ENCODE data around the gene IPCEF1. TPM values are rescaled to one million over a fixed set of nuclear protein-coding genes. Genes with fewer than 3 reads are reported as not detected.

IPCEF1 gene
- total and polyA plus RNA-seq, 5 donors: 0.07 to 1.8 (median 1.1) TPM

DNA sequence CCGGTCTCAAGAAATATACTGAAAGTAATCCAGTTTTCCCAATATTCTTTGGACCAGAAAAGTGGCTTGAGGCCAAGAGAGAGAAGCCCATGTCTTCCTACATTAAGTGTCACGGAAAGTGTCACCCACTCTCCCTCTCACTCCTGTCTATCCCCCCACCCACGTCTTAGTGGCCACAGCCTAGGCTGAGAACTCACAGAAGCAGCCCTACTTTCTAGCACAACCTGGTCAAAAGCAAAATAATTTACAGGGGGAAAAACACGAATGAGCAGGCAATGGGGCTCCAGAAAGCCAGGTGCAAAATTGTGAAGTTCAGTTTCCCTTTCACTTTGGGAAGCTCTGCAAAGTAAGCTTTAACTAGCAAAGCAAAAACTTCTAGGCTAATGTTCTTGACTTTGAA is 199.5 kb downstream of the IPCEF1 start:
- no peak for ATAC-seq
- no peak overlapping the region for H3K27ac ChIP-seq (ENCODE audit: low read length)
- no peaks in the 10 kb centered on the region for H3K9me3 ChIP-seq (ENCODE audit: control insufficient read depth, low read length)
- DNase-seq: no peak
- intact Hi-C loops (cut with DNase I): loop anchor here (5.0 to 10.0 kb wide), 6 partner anchors 118 to 248 kb away; no protein-coding TSS in a partner anchor
- no peaks in the 10 kb centered on the region for H3K4me1 ChIP-seq (ENCODE audit: control insufficient read depth, insufficient read depth, low read length)
- H3K4me3 ChIP-seq (ENCODE audit: low read length): no peak overlapping the region
- H3K27me3 ChIP-seq (ENCODE audit: control insufficient read depth, insufficient read depth): no peaks in the 10 kb centered on the region
- 53% methylated on average over 4 of the region's 4 CpGs for WGBS

DNA sequence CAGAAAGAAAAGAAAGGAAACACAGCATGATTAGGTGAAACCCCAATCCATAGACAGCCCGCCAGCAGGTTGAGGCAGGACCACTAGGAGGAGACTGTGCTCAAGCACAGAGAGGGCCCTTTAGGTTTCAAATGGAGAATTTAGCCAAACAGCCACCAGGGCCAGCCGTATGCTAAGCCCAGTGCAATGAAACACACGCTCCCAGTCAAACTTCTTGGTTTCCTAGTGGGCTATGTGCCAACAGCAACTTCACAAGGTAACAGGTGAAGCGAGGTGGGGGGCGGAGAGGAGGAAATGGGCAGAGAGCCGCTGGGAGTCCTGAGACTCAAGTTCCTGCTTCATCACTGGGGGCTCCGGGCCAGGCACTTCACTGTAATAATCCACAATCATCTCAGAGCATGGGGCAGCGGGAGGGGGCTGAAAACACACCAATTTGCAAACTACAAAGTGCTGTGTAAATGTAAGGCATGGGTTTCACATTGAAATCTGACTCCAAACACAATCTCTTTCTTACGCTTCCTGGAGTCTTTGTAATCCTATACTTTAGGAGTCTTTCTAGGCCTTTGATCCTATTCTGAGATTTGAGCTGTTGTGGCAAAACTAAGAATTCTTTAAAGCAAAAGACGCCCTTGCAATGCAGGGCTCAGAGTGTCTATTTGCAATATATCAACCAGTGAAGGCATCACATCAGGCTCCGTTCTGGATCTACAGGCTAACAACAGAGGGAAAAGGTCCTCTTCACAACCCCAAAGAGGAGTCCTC is 200.3 kb downstream of the IPCEF1 start:
- ATAC-seq: peak; percentile 62 to 71
- H3K27ac ChIP-seq (ENCODE audit: low read length): no peak overlapping the region
- intact Hi-C loops (cut with DNase I): loop anchor here (5.0 to 10.0 kb wide), 6 partner anchors 118 to 248 kb away; no protein-coding TSS in a partner anchor
- peak in 2 of 3 donors; percentile 45 to 57 for DNase-seq
- 83% methylated on average over 11 of the region's 11 CpGs for WGBS
- H3K4me3 ChIP-seq (ENCODE audit: low read length): no peak overlapping the region
- no peaks in the 10 kb centered on the region for H3K4me1 ChIP-seq (ENCODE audit: control insufficient read depth, insufficient read depth, low read length)
- no peaks in the 10 kb centered on the region for H3K27me3 ChIP-seq (ENCODE audit: control insufficient read depth, insufficient read depth)
- no peaks in the 10 kb centered on the region for H3K9me3 ChIP-seq (ENCODE audit: control insufficient read depth, low read length)

DNA sequence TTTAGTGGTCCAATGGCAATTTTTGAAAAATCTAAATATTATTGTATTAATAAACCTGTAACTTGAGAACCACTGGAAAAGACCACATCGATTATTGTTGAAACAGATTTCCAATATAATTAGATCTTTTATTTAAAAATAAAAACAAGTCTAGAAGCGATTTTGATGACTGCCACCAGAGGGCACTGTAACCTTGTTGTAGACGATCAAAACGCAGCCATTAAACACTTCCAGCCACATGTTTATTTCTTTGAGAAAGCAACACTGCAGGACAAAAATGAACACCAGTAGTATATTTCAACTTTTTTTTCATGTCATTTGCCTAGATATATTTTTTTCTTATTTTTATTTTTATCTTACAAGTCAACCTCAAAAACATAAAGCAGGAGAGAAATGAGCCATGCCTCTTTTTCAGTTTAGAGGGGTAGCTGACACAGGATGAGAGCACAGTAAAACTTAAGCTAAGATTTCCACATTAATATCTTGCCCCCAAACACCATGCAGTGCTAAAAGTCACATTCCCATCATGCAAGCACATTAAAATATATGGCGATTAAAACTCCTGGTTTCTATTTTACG is 202.1 kb downstream of the IPCEF1 start:
- intact Hi-C loops (cut with DNase I): loop anchor here in 3 of 4 donors (10.0 kb wide), 4 partner anchors 120 to 250 kb away; no protein-coding TSS in a partner anchor
- Histone ChIP-seq H3K4me3 (ENCODE audit: low read length) (no peak overlapping the region), H3K9me3 (ENCODE audit: control insufficient read depth, low read length) (no peaks in the 10 kb centered on the region), H3K27me3 (ENCODE audit: control insufficient read depth, insufficient read depth) (no peaks in the 10 kb centered on the region), H3K27ac (ENCODE audit: low read length) (no peak overlapping the region), H3K4me1 (ENCODE audit: control insufficient read depth, insufficient read depth, low read length) (no peaks in the 10 kb centered on the region)
- DNase-seq: no peak
- ATAC-seq: no peak
- WGBS: 31% methylated on average over 6 of the region's 6 CpGs

DNA sequence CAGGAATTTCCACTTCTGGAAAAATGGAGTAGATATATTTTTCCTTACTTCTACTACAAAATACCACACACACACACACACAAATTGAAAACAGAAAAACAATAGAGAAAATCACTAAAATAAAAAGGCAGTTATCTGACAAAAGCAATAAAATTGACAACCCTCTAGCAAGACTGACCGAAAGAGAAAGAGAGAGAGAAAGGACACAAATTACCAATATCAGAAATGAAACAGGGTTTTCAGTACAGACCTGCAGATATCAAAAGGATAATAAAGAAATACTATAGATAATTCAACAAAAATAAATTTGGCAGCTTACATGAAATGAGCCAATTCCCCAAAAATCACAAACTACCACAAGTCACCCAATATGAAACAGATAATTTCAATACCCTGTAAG is 212.8 kb downstream of the IPCEF1 start:
- DNase-seq: no peak
- WGBS: 93% methylated on average over 1 of the region's 1 CpG
- H3K4me1 ChIP-seq (ENCODE audit: control insufficient read depth, insufficient read depth, low read length): no peaks in the 10 kb centered on the region
- no peaks in the 10 kb centered on the region for H3K27me3 ChIP-seq (ENCODE audit: control insufficient read depth, insufficient read depth)
- H3K27ac ChIP-seq (ENCODE audit: low read length): no peak overlapping the region
- no peaks in the 10 kb centered on the region for H3K9me3 ChIP-seq (ENCODE audit: control insufficient read depth, low read length)
- intact Hi-C loops (cut with DNase I): no loop called here
- H3K4me3 ChIP-seq (ENCODE audit: low read length): no peak overlapping the region
- ATAC-seq: no peak

DNA sequence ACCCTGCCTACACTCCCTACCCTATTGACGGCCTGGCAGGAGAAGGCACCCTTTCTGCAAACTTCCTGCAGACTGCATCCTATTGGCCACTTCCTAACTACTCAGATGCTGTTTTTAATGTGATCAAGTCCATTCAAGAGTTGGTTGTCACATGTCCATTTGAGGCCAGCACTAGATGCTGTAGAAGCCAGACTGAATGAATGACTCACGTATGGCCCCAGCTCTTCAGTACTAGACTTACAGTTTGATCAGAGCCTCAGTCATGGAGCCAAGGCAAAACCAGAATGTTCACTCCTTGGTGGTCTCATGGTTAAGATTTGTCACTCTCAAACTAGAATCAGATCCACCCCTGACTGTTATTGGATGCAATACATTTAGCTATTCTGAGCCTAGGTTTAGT is 215.9 kb downstream of the IPCEF1 start:
- ATAC-seq: no peak
- WGBS: 62% methylated on average over 2 of the region's 2 CpGs

DNA sequence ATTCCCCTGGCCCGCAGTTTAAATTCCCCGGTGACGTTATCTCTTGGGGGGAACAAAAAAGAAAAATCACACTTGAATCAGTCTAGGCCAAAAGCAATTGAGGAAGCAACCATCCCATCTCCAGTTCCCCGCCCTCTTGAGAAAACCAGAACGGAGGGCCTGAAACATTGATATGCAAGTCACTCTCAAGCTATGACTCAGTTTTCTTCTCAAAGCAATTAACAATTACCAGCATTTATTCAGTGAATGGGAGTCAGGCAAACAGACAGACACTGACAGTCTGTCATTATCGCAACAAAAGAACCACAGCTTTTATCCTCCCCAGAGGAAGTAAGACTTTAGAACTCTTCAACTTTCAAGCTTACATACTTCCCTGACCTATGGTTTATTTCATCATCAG is 216.7 kb downstream of the IPCEF1 start:
- H3K4me3 ChIP-seq (ENCODE audit: low read length): no peak overlapping the region
- H3K4me1 ChIP-seq (ENCODE audit: control insufficient read depth, insufficient read depth, low read length): no peaks in the 10 kb centered on the region
- DNase-seq (no peak), ATAC-seq (no peak)
- H3K9me3 ChIP-seq (ENCODE audit: control insufficient read depth, low read length): no peaks in the 10 kb centered on the region
- intact Hi-C loops (cut with DNase I): no loop called here
- no peak overlapping the region for H3K27ac ChIP-seq (ENCODE audit: low read length)
- 75% methylated on average over 6 of the region's 6 CpGs for WGBS
- H3K27me3 ChIP-seq (ENCODE audit: control insufficient read depth, insufficient read depth): no peaks in the 10 kb centered on the region

More for the DNA sequence above, 215.9 kb downstream of the IPCEF1 start:
- no peak overlapping the region for H3K4me3 ChIP-seq (ENCODE audit: low read length)
- H3K9me3 ChIP-seq (ENCODE audit: control insufficient read depth, low read length): no peaks in the 10 kb centered on the region
- intact Hi-C loops (cut with DNase I): no loop called here
- no peak overlapping the region for H3K27ac ChIP-seq (ENCODE audit: low read length)
- H3K4me1 ChIP-seq (ENCODE audit: control insufficient read depth, insufficient read depth, low read length): no peaks in the 10 kb centered on the region
- no peaks in the 10 kb centered on the region for H3K27me3 ChIP-seq (ENCODE audit: control insufficient read depth, insufficient read depth)
- DNase-seq: no peak

DNA sequence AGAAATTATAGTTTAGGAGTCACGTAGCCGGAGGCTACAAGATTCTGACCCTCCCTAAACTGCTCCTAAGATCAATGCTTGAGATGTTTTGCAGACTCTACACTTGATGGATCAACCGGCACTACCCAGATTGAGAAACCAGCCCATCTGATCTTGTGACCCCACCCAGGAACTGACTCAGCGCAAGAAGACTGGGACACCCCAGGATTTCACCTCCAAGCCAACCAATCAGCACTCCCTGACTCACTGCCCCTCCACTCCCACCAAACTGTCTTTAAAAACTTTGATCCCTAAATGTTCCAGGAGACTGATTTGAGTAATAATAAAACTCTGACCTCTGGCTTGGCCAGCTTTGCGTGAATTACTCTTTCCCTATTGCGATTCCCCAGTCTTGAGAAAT is 217.8 kb downstream of the IPCEF1 start:
- 88% methylated on average over 6 of the region's 6 CpGs for WGBS
- H3K9me3 ChIP-seq (ENCODE audit: control insufficient read depth, low read length): no peaks in the 10 kb centered on the region
- H3K4me1 ChIP-seq (ENCODE audit: control insufficient read depth, insufficient read depth, low read length): no peaks in the 10 kb centered on the region
- no peak overlapping the region for H3K4me3 ChIP-seq (ENCODE audit: low read length)
- H3K27me3 ChIP-seq (ENCODE audit: control insufficient read depth, insufficient read depth): no peaks in the 10 kb centered on the region
- no peak for DNase-seq
- no peak for ATAC-seq
- no peak overlapping the region for H3K27ac ChIP-seq (ENCODE audit: low read length)
- intact Hi-C loops (cut with DNase I): no loop called here

DNA sequence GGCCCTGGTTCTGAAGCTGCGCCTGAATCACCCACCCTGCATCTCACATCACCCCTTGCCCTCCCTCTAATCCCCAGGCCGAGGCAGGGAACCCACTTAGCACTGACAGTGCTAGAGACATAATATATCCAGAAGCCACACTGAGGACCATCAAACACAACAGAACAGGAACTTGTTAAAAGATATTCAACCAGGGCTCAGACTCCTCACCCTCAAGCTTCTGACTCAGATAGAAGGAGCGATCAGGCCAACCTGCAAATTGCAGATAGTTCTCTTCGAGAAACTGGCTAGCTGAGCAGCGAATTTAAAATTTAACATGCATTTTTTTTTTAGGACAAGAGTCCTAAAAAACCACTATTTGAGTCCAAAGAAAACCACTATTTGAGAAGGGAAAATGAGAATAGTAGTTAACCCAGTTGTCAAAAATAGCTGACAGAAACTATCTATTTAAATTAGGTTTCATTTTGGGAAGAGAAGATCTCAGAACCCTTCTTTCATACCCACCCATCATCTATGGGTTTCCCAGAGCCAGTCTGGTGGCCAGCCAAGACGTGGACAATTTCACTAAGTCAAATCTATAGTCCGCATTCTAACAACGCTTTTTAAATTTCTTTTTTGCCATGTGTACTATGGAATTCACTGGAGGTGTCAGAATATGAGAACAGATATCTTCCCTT is 222.0 kb downstream of the IPCEF1 start:
- H3K4me3 ChIP-seq (ENCODE audit: low read length): no peak overlapping the region
- intact Hi-C loops (cut with DNase I): no loop called here
- no peak for ATAC-seq
- H3K4me1 ChIP-seq (ENCODE audit: control insufficient read depth, insufficient read depth, low read length): no peaks in the 10 kb centered on the region
- no peaks in the 10 kb centered on the region for H3K9me3 ChIP-seq (ENCODE audit: control insufficient read depth, low read length)
- no peak for DNase-seq
- no peak overlapping the region for H3K27ac ChIP-seq (ENCODE audit: low read length)
- H3K27me3 ChIP-seq (ENCODE audit: control insufficient read depth, insufficient read depth): no peaks in the 10 kb centered on the region
- 88% methylated on average over 8 of the region's 8 CpGs for WGBS

DNA sequence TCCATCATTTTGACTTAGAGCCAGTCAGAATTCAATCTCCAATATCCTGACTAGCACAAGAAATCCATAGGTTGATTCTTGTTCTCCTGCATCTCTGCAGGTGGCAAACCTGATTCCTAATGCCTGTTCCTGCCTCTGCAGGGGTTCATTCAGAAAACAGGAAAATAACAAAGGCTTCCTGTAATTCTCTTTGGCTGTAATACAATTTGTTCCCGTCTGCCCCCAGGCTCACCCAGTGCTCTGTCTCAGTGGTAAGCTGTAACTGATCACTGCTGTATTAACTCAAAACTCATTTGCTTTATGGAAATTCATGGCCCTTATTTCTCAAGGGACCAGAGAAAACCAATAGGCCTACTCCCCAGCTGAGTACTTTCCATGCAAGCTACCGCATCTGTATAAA is 228.9 kb downstream of the IPCEF1 start:
- DNase-seq (no peak), ATAC-seq (no peak)
- no peaks in the 10 kb centered on the region for H3K27me3 ChIP-seq (ENCODE audit: control insufficient read depth, insufficient read depth)
- H3K9me3 ChIP-seq (ENCODE audit: control insufficient read depth, low read length): no peaks in the 10 kb centered on the region
- no peaks in the 10 kb centered on the region for H3K4me1 ChIP-seq (ENCODE audit: control insufficient read depth, insufficient read depth, low read length)
- WGBS: 57% methylated on average over 2 of the region's 2 CpGs
- no peak overlapping the region for H3K4me3 ChIP-seq (ENCODE audit: low read length)
- intact Hi-C loops (cut with DNase I): no loop called here
- no peak overlapping the region for H3K27ac ChIP-seq (ENCODE audit: low read length)

DNA sequence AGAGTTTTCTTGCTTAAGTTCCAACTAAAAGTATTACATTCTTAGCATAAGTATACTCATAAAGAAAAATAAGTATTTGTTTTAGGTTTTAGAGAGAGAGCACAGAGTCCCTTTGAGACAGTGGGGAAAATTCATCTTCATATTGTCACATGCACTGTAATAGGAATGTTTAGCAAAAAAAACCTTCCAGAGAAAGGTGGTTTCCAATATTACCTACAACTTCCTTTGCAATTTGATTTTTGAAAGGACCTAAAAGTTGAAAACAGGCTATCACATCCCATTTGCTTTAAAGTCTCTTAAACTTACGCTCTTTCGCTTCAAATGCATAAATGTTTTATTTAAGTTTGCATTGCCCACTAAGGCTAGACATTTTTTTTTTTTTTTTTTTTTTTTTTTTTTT is 231.2 kb downstream of the IPCEF1 start:
- Histone ChIP-seq H3K9me3 (ENCODE audit: control insufficient read depth, low read length) (no peaks in the 10 kb centered on the region), H3K27me3 (ENCODE audit: control insufficient read depth, insufficient read depth) (no peaks in the 10 kb centered on the region), H3K4me1 (ENCODE audit: control insufficient read depth, insufficient read depth, low read length) (no peaks in the 10 kb centered on the region), H3K27ac (ENCODE audit: low read length) (no peak overlapping the region), H3K4me3 (ENCODE audit: low read length) (no peak overlapping the region)
- 73% methylated on average over 2 of the region's 2 CpGs for WGBS
- no peak for ATAC-seq
- intact Hi-C loops (cut with DNase I): no loop called here
- no peak for DNase-seq
